ENCODE measurements around the gene MARF1.
"Not testable (repeated sequence)": the region's sequence is repeated elsewhere in the genome, so short reads cannot be mapped to it uniquely, and the experiment has no call there.

The MARF1 gene

DNA sequence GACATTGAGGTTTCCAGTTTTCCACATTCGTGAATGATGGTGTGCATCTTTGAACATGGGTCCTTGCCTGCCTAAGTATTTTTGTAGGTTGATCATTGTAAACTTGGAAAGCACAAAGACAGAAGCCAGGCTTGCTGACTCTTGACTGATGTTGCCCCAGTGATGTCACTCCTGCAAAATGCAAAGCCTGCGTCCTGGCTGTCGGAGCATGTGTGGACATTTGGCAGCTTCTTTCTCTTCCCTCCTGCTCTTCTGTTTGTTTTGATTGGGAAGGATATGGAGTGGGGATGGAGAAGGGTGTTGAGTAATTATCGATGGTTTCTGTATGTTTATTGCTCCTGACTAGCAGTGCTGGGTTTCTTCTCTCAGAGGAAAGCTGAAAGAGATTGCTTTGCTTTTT lies 10.3 kb upstream of the MARF1 start:
- no peak for DNase-seq (ENCODE audit: low read depth)

DNA sequence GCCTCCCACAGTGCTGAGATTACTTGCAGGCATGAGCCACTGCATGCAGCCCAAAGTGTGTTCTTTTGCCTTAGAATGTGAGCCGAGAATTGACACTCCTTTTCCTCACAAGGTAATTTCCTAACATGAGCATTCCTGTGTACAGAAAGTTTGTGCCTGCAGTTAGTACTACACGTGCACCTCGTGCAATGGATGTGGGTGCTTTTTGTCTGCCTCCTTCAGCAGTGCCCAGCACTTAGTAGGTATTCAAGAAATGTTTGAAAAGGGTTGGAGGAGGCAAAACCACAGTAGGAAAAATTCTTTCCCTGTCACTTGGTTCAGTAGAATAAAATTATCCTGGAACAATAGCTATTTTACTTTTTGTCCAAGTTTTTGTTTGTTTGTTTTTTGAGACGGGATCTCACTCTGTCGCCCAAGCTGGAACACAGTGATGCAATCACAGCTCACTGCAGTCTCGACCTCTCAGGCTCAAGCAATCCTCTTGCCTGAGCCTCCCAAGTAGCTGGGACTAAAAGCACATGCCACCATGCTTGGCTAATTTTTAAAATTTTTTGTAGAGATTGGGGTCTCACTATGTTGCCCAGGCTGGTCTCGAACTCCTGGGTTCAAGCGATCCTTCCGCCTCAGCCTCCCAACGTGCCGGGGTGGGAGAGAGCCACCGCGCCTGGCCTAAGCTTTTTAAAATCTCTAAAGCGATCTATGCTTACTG lies 9.5 kb upstream of the MARF1 start:
- no peak for DNase-seq (ENCODE audit: low read depth)

DNA sequence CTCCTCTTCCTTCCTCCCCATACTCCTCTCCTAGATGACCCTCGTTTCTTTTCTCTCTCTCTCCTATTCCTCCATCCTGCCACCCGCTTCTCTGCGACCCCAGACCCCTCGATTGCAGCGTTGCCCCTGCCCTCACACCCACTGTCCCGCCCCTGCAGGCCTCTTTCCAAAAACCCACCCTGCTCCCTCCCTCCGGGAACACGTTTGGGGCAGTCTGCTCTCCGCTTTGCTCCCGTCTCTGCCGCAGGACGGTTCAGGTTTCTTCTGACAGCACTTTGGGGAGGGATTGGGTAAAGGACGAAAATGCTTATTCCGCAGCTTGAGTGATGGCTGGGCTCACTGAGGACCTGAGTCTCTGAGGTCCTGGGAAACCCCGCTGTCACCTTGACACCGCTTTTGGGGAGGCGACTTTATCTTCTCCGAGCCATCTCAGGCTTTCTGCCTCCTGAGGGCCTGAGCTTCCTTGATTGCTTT lies 7.8 kb upstream of the MARF1 start:
- DNase-seq (ENCODE audit: low read depth), result peak; percentile 32

DNA sequence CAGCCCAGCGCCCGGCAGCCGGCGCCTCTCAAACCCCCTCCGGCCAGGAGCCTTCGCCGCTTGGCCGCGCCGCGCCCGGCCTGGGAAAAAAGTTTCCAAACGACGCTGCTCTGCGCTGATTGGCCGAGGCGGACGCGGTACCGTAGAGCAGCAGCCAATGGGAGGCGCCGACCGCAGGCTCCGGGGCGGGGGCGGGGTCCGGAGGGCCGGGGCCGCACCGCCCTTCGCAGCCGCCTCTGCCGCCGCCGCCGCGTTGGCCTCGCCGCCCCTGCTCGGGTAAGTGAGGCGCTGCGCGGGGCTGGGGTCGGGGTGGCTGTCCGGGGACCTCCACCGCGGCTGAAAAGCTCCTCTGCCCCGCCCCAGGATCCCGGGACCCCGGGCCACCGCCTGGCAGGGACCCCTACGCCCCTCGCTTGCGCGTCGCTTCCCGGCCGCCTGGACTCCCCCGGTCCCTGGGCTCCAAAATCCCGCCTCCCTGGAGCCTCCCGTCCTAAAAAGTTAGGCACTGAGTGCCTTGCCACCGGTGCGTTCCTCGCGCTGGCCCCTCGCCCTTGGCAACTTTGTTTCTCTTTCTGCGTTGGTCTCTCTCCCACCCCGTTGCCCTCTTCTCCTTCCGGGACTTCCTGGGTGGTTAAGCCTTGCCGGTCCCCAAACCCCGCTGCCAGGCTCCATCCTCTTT lies 7.2 kb upstream of the MARF1 start, which contains the start of gene NDE1:
TSS of gene NDE1 (plus strand) at position 227 of the 679 bp plus-strand sequence. CDS start 14,534 bp downstream, outside the sequence.
- peak; percentile 82 for DNase-seq (ENCODE audit: low read depth)

DNA sequence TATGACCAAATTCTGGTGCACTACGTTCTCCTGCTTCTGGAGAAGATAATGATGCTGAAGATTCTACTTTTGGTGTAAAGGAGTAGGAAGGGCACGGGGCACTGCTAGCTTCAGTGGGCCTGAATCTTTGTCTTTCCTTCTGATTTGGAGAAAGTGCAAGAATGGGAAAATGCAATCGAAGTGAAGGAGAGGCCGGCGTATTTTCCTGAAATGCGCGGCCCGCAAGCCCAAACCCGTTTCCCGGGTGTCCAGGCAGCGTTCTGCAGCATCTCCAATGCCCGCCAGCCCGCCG lies 6.7 kb upstream of the MARF1 start:
- DNase-seq (ENCODE audit: low read depth), result no peak

DNA sequence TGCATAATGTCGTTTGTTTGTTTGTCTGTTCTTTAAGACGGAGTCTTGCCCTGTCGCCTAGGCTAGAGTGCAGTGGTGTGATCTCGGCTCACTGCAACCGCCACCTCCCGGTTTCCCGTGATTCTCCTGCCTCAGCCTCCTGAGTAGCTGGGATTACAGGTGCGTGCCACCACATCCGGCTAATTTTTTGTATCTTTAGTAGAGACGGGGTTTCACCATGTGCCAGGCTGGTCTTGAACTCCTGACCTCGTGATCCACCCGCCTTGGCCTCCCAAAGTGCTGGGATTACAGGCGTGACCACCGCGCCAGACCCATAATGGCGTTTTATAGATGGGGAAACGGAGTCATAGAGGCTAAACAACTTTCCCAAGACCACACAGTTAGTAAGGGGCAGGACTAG lies 6.4 kb upstream of the MARF1 start:
- not testable (repeated sequence) for DNase-seq (ENCODE audit: low read depth)

DNA sequence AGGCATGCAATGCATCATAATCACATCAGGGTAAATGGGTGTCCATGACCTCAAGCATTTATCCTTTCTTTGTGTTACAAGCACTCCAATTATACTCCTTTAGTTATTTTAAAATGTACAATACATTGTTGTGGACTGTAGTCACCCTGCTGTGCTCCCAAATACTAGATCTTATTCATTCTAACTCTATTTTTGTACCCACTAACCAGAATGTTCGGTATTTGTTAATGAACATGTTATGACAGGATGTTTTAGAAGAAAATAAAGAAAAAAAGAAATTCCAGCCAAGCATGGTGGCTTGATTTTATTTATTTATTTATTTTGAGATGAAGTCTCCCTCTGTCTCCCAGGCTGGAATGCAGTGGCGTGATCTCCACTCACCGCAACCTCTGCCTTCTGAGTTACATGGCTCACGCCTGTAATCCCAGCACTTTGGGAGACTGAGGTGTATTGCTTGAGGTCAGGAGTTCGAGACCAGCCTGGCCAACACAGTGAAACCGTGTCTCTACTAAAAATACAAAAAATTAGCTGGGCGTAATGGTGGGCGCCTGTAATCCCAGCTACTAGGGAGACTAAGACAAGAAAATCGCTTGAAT lies 5.3 kb upstream of the MARF1 start:
- no peak for DNase-seq (ENCODE audit: low read depth)

DNA sequence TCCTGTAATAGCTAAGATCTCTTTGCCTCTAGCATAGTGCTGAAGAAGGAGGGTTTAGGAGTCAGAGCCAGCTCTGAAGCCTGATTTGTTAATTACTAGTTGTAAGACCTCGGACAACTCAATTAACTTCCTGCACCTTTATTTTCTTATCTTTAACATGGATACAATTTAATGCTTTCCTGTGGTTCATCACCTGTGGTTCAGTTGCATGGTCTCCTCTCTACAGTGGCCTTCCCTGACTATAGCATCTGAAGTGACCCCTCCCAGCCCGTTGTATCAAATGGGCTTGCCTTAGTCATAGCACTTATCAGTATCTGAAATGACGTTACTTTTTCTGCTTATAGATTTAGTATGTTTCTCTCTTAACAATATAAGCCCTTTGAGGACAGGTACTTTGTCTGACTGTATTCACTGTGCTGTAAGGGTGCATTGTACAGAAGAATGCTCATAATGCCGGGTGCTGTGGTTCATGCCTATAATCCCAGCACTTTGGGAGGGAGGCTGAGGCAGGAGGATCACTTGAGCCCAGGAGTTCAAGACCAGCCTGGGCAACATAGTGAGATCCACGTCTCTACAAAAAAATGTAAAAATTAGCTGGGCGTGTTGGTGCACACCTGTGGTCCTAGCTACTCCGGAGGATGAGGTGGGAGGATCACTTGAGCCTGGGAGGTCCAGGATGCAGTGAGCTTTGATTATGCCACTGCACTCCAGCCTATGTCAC lies 4.5 kb upstream of the MARF1 start:
- no peak for DNase-seq (ENCODE audit: low read depth)

DNA sequence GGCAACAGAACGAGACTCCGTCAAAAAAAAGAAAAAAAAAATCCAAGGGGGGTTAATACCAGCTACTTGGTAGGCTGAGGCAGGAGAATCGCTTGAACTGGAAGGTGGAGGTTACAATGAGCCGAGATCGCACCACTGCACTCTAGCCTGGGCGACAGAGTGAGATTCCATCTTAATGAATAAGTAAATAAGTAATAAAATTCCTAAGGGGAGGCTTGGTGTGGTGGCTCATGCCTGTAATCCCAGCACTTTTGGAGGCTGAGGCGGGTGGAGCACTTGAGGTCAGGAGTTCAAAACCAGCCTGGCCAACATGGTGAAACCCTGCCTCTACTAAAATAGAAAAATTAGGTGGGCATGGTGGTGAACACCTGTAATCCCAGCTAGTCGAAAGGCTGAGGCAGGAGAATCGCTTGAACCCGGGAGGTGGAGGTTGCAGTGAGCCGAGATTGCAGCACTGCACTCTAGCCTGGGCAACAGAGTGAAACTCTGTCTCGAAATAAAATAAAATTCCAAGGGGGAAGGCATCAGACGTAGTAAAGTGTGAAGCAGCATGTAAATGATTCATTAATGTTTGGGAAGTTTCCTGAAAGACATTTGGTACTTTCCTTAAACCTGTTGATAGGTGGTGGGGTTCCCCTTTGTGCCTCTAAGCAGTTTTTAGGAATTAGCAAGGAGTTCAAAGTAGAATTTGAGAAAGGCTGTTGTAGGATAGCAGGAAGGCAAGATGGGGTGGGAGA lies 3.8 kb upstream of the MARF1 start:
- not testable (repeated sequence) for DNase-seq (ENCODE audit: low read depth)

DNA sequence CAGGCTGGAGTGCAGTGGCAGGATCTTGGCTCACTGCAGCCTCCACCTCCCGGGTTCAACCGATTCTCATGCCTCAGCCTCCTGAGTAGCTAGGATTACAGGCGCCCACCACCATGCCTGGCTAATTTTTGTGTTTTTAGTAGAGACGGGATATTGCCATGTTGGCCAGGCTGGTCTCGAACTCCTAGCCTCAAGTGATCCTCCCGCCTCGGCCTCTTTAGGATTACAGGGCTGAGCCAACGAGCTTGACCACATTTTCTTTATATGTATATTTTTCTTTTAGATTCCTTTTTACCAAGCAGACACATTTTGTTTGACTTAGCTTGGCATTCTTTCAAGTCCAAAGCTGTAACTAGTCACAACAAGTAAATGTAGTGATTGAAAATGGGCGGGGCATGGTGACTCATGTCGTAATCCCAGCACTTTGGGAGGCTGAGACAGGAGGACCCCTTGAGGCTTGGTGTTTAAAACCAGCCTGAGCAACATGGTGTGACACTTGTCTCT lies 2.1 kb upstream of the MARF1 start:
- peak; percentile 16 for DNase-seq (ENCODE audit: low read depth)

DNA sequence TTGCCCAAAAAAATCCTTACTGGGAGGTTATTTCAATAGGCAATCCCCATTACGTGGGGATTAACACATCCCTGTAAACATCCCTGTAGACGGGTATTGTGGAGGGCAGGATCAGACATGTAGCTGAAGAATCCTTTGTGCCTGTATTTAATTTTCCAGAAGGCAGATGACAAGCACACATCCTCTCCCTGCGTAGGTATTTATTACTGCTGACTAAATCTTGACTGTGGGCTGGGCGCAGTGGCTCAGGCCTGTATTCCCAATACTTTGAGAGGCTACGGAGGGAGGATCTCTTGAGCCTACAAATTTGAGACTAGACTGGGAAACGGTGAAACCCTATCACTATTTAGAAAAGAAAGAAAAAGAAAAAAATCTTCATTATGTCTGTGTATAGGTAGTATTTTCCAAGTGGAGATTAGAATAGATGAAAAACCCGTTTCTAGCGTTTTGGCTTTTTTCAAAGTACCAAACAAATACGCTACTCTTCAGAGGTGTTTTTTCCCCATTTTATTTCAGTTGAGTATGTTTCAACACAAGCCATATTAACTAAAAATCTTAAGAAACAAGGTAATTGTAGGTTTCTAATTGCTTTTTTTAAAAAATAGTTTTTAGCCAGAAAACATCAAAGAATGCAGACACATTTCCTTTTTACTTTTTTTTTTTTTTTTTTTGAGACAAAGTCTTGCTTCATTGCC lies 1.5 kb upstream of the MARF1 start:
- no peak for DNase-seq (ENCODE audit: low read depth)

DNA sequence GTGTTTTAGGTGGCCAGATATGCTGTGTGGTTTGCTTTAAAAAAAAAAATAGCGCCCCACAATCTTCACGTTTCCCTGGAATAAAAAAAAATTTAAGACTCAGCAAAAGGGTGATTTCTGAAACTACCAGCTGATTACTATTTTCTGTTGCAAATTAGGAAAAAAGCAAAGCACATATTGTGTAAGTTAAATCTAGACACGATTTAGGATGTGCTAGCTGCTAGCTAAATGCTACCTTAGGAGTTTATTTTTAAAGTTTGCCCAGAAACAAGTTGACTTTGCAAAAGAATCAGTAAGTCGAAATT lies 944 bp upstream of the MARF1 start:
- no peak for DNase-seq (ENCODE audit: low read depth)

DNA sequence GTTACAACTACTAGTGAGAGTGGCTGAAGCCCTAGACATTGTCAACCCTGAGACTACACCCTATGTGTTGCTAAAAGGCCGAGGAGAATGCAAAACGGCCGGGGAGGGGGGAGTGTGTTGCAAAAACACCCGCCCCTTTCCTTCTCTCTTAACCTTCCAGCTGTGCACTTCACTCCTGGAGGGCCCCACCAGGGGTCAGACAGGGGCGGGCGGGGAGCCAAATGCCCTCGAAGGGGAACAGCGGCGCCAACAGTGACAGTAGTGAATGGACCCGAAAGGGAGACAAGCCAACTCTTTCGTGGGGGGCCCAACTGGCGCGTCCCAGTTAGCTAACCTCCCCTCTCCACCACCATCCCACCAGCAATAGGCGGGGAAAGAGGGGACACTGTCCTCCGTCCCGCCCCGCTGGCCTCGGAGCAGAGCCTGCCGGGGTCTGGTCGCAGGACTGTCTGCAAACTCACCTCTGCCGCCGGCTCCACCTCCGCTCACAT lies 352 bp downstream of the MARF1 start:
- peak; percentile 62 for DNase-seq (ENCODE audit: low read depth)

DNA sequence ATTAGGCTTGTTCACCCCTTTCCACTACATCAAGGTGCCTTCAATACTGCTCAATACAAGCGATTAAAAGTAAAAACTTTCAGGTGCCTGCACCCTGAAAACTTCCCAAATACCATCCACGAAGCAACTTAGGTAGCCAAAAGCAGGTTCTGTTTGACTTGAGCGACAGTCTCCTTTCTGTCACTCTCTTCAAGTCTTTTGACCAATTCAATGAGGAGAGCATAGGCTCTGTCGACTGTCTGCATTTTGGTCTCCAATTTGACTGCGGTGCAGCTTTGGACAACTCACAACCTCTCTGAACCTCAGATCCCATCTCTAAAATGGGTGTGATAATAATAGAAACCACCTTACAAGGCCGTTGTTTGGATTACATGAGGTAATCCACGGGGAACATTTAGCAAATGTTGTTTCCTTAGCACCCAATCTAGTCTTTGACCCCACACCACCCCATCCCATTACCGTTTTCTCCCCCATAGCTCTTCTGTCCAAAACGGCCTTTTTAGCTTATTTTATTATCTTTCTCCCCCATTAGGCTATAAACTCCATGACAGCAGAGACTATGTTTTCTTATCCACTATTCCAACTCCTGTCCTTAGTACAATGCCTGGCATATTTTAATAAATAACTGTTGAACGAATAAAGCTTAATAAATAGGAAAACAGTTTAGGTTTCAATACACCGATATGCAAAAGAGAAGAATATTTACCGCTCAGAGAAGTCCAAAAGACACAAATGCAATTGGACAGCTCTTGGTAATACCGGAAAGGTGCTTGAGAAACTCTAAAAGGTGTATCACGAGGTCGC lies 999 bp downstream of the MARF1 start:
- no peak for DNase-seq (ENCODE audit: low read depth)

DNA sequence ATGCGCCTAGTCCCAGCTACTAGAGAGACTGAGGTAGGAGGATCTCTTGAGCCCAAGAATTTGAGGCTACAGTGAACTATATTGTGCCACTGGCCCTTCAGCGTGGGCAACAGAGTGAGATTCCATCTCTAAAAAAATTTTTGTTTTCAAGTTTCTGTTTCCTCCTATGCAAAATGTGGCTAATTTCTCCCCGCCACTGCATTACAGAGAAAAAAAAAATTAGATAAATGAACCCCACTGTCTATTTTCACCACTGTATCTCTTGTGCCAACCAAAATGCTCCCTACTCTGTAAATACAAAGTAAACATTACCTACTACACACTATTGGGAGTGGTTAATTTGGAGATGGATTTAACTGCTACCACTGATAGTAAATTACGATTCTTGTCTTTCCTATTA lies 2.0 kb downstream of the MARF1 start:
- DNase-seq (ENCODE audit: low read depth), result no peak

DNA sequence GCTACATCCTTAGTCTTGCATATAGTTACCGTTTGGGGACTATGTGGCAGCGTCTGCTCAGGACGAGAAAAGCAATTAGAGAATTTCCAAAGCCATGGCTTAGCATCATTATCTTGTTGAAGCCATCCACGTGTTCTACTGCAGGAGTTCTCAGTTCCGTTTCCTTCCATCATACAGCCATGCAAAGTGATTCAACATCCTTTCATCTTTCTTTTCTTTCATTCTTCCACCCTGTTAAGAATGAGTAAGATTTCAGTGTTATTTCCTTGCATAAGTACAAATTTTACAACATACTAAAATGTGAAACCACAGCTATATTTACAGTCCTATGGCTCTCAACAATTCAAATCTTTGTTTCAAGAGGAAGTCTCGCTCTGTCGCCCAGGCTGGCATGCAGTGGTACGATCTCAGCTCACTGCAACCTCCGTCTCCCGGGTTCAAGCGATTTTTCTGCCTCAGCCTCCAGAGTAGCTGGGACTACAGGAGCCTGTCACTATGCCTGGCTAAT lies 3.8 kb downstream of the MARF1 start:
- no peak for DNase-seq (ENCODE audit: low read depth)

DNA sequence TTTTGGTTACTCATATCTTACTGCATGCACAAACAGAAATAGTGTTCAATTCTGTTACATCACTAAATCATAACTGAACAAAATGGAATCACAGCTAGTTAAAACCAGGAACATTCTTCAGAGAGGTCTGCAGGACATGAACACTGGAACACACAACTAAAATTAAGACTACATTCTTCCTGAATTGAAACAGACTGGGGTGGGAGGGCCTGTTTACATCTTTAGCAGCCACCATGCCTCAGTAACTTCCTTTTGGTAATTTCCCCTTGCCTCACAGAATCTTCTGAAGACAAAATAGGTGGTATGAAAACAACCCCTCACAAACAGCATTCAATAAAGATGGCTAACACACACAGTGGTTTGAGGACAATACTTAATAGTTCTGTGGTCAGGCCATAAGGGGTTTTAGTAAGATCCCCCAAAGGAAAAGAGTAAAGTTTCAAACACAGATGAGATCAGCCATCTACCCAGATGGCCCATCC lies 6.5 kb downstream of the MARF1 start:
- DNase-seq (ENCODE audit: low read depth), result no peak

DNA sequence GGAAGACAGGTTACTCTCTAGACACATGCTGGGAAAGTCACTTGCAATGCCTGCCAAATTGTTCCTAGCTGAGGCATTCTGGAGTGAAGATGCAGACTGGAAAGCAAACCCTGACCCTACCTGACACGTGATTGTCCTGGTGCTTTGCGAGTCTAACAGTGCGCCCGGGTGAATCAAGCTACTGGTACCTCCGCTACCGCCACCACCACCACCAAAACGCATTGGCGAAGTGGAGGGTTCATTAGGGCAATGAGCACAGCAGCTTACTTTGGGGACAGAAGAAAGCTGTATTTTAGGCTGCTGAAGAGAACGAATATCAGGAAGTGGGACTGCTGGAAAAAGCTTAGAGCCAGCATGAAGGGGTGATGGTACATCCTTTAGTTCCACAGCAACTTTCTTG lies 7.0 kb downstream of the MARF1 start:
- no peak for DNase-seq (ENCODE audit: low read depth)

DNA sequence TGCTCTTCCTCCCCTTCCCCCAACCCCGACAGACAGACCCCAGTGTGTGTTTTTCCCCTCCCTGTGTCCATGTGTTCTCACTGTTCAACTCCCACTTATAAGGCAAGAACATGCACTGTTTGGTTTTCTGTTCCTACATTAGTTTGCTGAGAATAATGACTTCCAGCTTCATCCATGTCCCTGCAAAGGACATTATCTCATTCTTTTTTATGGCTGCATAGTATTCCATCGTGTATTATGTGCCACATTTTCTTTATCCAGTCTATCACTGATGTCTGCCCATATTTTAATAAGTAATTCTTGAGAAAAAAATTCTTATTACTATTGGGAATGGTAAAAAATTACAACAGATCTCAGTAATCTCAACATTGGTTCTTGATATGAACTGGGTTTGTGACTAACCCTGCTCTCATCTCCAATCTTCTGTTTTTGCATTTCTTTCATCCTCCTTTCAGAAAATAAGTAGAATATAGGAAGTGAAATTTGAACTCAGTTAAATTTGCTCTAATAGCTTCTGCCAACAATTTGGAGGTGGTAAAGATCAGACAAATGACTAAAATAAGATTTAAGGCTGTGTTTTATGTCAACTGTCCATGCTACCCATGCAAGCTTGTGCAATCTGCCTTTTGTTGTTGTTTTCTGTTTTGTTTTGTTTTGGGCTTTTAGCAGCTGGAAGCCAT lies 11.1 kb downstream of the MARF1 start:
- no peak for DNase-seq (ENCODE audit: low read depth)

All from activated T-cell treated with anti-CD3 and anti-CD28 coated beads for 24 hours (primary cell).